GM23248 (cell line): Measurements from ENCODE around the gene COPA.

Source experiments
- EZH2 ChIP-seq: fragments of 200-600 bp; sonication (generic); IDR thresholded peaks from 2 replicates; pipeline ENCODE4 v1.6.1; 2018; ENCODE audit warnings: antibody characterized with exemption, mild to moderate bottlenecking; ENCODE audit not compliant: insufficient read depth, poor library complexity, severe bottlenecking
- EZH2phosphoT487 ChIP-seq: fragments of 200-600 bp; sonication (generic); IDR thresholded peaks from 2 replicates; pipeline ENCODE4 v1.6.1; 2018; ENCODE audit warnings: antibody characterized with exemption, moderate library complexity, mild to moderate bottlenecking, low read depth; ENCODE audit not compliant: insufficient read depth

- TF ChIP-seq EZH2 (no peak), EZH2phosphoT487 (no peak)
Measured at GRCh38 chr1:160367934-160368923, 25.2 kb upstream of the COPA start.
